HuH-7.5 (cell line): ENCODE measurements around the gene DOCK2.
A peak's percentile ranks its signal among the peaks of the same experiment; 100 is the strongest.
"Not testable (repeated sequence)": the region's sequence is repeated elsewhere in the genome, so short reads cannot be mapped to it uniquely, and the experiment has no call there.

Experiments used
- DNase-seq: peaks from one replicate; pipeline ENCODE4 v3.0.0; 2011; ENCODE audit warnings: low spot score

Gene DOCK2

GRCh38 chr5:170056561-170057267, 419.6 kb downstream of the DOCK2 start:
- DNase-seq: no peak

GRCh38 chr5:170057311-170057710, 420.2 kb downstream of the DOCK2 start:
- DNase-seq: no peak

- DNase-seq: no peak
Measured at GRCh38 chr5:170059221-170059620, 422.1 kb downstream of the DOCK2 start.

GRCh38 chr5:170067152-170067551, 430.1 kb downstream of the DOCK2 start:
- no peak for DNase-seq

- DNase-seq: no peak
Measured at GRCh38 chr5:170067574-170068170, 430.6 kb downstream of the DOCK2 start.

- no peak for DNase-seq
Measured at GRCh38 chr5:170069512-170069911, 432.4 kb downstream of the DOCK2 start.

GRCh38 chr5:170070556-170071412, 433.7 kb downstream of the DOCK2 start:
- DNase-seq: peak; percentile 10

- no peak for DNase-seq
Measured at GRCh38 chr5:170071748-170072147, 434.7 kb downstream of the DOCK2 start.

- DNase-seq: no peak
Measured at GRCh38 chr5:170075696-170076095, 438.6 kb downstream of the DOCK2 start.

- no peak for DNase-seq
Measured at GRCh38 chr5:170076211-170076610, 439.1 kb downstream of the DOCK2 start.

- no peak for DNase-seq
Measured at GRCh38 chr5:170076739-170077138, 439.7 kb downstream of the DOCK2 start.

- DNase-seq: no peak
Measured at GRCh38 chr5:170077526-170077925, 440.5 kb downstream of the DOCK2 start.

- DNase-seq: no peak
Measured at GRCh38 chr5:170078458-170078857, 441.4 kb downstream of the DOCK2 start.

GRCh38 chr5:170078931-170079330, 441.9 kb downstream of the DOCK2 start:
- DNase-seq: no peak

- DNase-seq: no peak
Measured at GRCh38 chr5:170080217-170080616, 443.1 kb downstream of the DOCK2 start.

- no peak for DNase-seq
Measured at GRCh38 chr5:170080786-170081445, 443.8 kb downstream of the DOCK2 start.

GRCh38 chr5:170081616-170082015, 444.5 kb downstream of the DOCK2 start:
- DNase-seq: no peak

GRCh38 chr5:170082701-170083100, 445.6 kb downstream of the DOCK2 start:
- no peak for DNase-seq

GRCh38 chr5:170087168-170087817, 450.2 kb downstream of the DOCK2 start:
- no peak for DNase-seq

GRCh38 chr5:170092455-170093101, 455.5 kb downstream of the DOCK2 start:
- no peak for DNase-seq

GRCh38 chr5:170094329-170094728, 457.3 kb downstream of the DOCK2 start:
- not testable (repeated sequence) for DNase-seq
